A549 (cell line): ENCODE results near the gene PFDN1. TPM values are rescaled to one million over a fixed set of nuclear protein-coding genes. Genes with fewer than 3 reads are reported as not detected.

Source experiments
- ATAC-seq, 2 experiments: fragments of 200-7000 bp in 1 of 2; fragments of >200 bp in 1 of 2; cut with Nextera tagmentation in 1 of 2; cut with Tn5 transposase in 1 of 2; 3 replicates each; pipeline versions ENCODE4 v1.8.0 to v1.9.1; 2018 to 2020; ENCODE audit warnings: mild to moderate bottlenecking in 1 of 2, moderate library complexity in 1 of 2
- CTCF ChIA-PET: fragments of 300-600 bp; sonication (Branson Sonifier 250); formaldehyde crosslinking; extraction: SDS; loops from one replicate; lab custom pipeline; 2021; ENCODE audit warnings: antibody characterized with exemption, inconsistent platforms; lab: Yijun Ruan, JAX
- POLR2A ChIA-PET: fragments of 350-600 bp; formaldehyde crosslinking; extraction: SDS; loops from one replicate; lab custom pipeline; 2021; ENCODE audit warnings: antibody characterized with exemption, inconsistent platforms; lab: Yijun Ruan, JAX
- DNase-seq, 2 experiments: peaks; one replicate each; pipeline versions ENCODE4 v3.0.0 to v3.0.0-alpha.2; 2011 to 2016; ENCODE audit warnings: low read depth in 1 of 2, low spot score in 1 of 2
- FAIRE-seq: peaks from 2 replicates; lab custom pipeline; 2011; peaks lifted over from hg19 to GRCh38; lab: Jason Lieb, UNC
- H3K27ac ChIP-seq, 2 experiments: fragments of >200 bp; sonication (Bioruptor Twin); formaldehyde crosslinking; 3 replicates each; pipeline ENCODE4 v1.5.1; 2016 to 2017
- H3K4me1 ChIP-seq: fragments of >200 bp; sonication (Bioruptor Twin); formaldehyde crosslinking; 3 replicates; pipeline ENCODE4 v1.6.1; 2016
- H3K4me2 ChIP-seq: fragments of >200 bp; sonication (Bioruptor Twin); formaldehyde crosslinking; 3 replicates; pipeline ENCODE4 v1.6.1; 2016
- H3K4me3 ChIP-seq: fragments of >200 bp; sonication (Bioruptor Twin); formaldehyde crosslinking; 3 replicates; pipeline ENCODE4 v1.5.1; 2016
- H3K9me3 ChIP-seq: fragments of >200 bp; sonication (Bioruptor Twin); formaldehyde crosslinking; 3 replicates; pipeline ENCODE4 v1.6.1; 2016
- ATOH8 ChIP-seq: fragments of 250-450 bp; sonication (Bioruptor Pico); IDR thresholded peaks from 2 replicates; pipeline ENCODE4 v1.5.0; 2020; ENCODE audit warnings: low read depth, mild to moderate bottlenecking, moderate library complexity
- BHLHE40 ChIP-seq: IDR thresholded peaks from 2 replicates; pipeline ENCODE4 v1.6.1; 2012; ENCODE audit warnings: low read depth, low read length, inconsistent platforms
- CBX2 ChIP-seq: fragments of 200-600 bp; sonication (generic); IDR thresholded peaks from 2 replicates; pipeline ENCODE4 v1.6.1; 2016; ENCODE audit warnings: low read depth, mild to moderate bottlenecking, borderline replicate concordance
- CEBPB ChIP-seq, 2 experiments: fragments of >200 bp in 1 of 2; sonication (Bioruptor Twin) in 1 of 2; formaldehyde crosslinking in 1 of 2; IDR thresholded peaks; 2 replicates each; pipeline ENCODE4 v1.6.1; 2012 to 2016
- CHD4 ChIP-seq: fragments of 200-600 bp; sonication (generic); IDR thresholded peaks from 2 replicates; pipeline ENCODE4 v1.6.1; 2016; ENCODE audit warnings: antibody characterized with exemption, mild to moderate bottlenecking, borderline replicate concordance
- FOSL2 ChIP-seq, 2 experiments: fragments of 450-650 bp in 1 of 2; fragments of >200 bp in 1 of 2; sonication (Bioruptor Twin) in 1 of 2; formaldehyde crosslinking; IDR thresholded peaks; 2 replicates each; pipeline versions ENCODE4 v1.5.0 to v1.6.1; 2016 to 2020; ENCODE audit warnings: mild to moderate bottlenecking in 1 of 2, moderate library complexity in 1 of 2
- HDAC2 ChIP-seq: fragments of 200-600 bp; sonication (generic); IDR thresholded peaks from 2 replicates; pipeline ENCODE4 v1.6.1; 2016
- HOXB13 ChIP-seq: fragments of 250-450 bp; sonication (Bioruptor Pico); IDR thresholded peaks from 2 replicates; pipeline ENCODE4 v1.5.0; 2020; ENCODE audit warnings: low read depth, mild to moderate bottlenecking, moderate library complexity
- JUNB ChIP-seq: fragments of >200 bp; sonication (Bioruptor Twin); formaldehyde crosslinking; IDR thresholded peaks from 2 replicates; pipeline ENCODE4 v1.6.1; 2016
- MAX ChIP-seq: IDR thresholded peaks from 2 replicates; pipeline ENCODE4 v1.6.1; 2012
- NFE2L2 ChIP-seq: fragments of 150-350 bp; conservative IDR thresholded peaks from 2 replicates; pipeline ENCODE4 v1.6.1; 2014; ENCODE audit warnings: low read length
- NR3C1 ChIP-seq: fragments of >200 bp; sonication (Bioruptor Twin); formaldehyde crosslinking; IDR thresholded peaks from 3 replicates; pipeline ENCODE4 v1.6.1; 2017
- RAD21 ChIP-seq, 2 experiments: fragments of >200 bp in 1 of 2; sonication (Bioruptor Twin) in 1 of 2; formaldehyde crosslinking in 1 of 2; IDR thresholded peaks in 1 of 2; conservative IDR thresholded peaks in 1 of 2; 2 replicates in 1 of 2; 3 replicates in 1 of 2; pipeline ENCODE4 v1.6.1; 2012 to 2018; ENCODE audit warnings: inconsistent platforms in 1 of 2
- RFX5 ChIP-seq: fragments of 450-650 bp; IDR thresholded peaks from 2 replicates; pipeline ENCODE4 v1.7.1; 2014; ENCODE audit warnings: antibody characterized with exemption, mild to moderate bottlenecking, moderate library complexity
- RNF2 ChIP-seq: fragments of 200-600 bp; sonication (generic); IDR thresholded peaks from 2 replicates; pipeline ENCODE4 v1.6.1; 2016; ENCODE audit warnings: low read depth, mild to moderate bottlenecking, antibody characterized with exemption, moderate library complexity, borderline replicate concordance
- ZFP36 ChIP-seq: fragments of 450-650 bp; IDR thresholded peaks from 2 replicates; pipeline ENCODE4 v1.6.1; 2014; ENCODE audit warnings: borderline replicate concordance; ENCODE audit not compliant: partially characterized antibody
- ZNF302 ChIP-seq: fragments of 250-450 bp; sonication (Bioruptor Pico); IDR thresholded peaks from 2 replicates; pipeline ENCODE4 v1.9.0; 2021; ENCODE audit warnings: inconsistent platforms, mild to moderate bottlenecking, moderate library complexity
- ZSCAN20 ChIP-seq: fragments of 250-450 bp; sonication (Bioruptor Pico); IDR thresholded peaks from 2 replicates; pipeline ENCODE4 v1.8.0; 2022; ENCODE audit warnings: mild to moderate bottlenecking, moderate library complexity
- WGBS: methylation state at CpG from one replicate; pipeline ENCODE4 v1.1.6; 2017; ENCODE audit errors: missing lambda C conversion rate; 5-methylcytosine and 5-hydroxymethylcytosine counted together
- polyA plus RNA-seq, 4 experiments: library from polyadenylated mRNA; depleted of rRNA in 3 of 4; stranded (reverse); fragments of >200 nt; fragmentation: RNase III in 1 of 4; extraction: RNeasy Plus Mini Kit Qiagen cat#74134 plus additional on column Dnase treatment in 1 of 4; gene quantifications; 2 replicates in 3 of 4; 3 replicates in 1 of 4; pipeline ENCODE4 v1.2.3, GENCODE V29; 2011 to 2017
- TF ChIP-seq, protein P1 (sequence below): fragments of 150-350 bp; IDR thresholded peaks from 2 replicates; pipeline ENCODE4 v1.6.1; 2014; ENCODE audit warnings: low read depth, mild to moderate bottlenecking, low read length
- TF ChIP-seq, protein P2 (sequence below): fragments of 450-650 bp; IDR thresholded peaks from 2 replicates; pipeline ENCODE4 v1.6.1; 2014; ENCODE audit warnings: antibody characterized with exemption

Gene PFDN1
- polyA plus RNA-seq, 2 of the 4 experiments (the other 2 are of a cell fraction) = 90.4 to 201 TPM

DNA sequence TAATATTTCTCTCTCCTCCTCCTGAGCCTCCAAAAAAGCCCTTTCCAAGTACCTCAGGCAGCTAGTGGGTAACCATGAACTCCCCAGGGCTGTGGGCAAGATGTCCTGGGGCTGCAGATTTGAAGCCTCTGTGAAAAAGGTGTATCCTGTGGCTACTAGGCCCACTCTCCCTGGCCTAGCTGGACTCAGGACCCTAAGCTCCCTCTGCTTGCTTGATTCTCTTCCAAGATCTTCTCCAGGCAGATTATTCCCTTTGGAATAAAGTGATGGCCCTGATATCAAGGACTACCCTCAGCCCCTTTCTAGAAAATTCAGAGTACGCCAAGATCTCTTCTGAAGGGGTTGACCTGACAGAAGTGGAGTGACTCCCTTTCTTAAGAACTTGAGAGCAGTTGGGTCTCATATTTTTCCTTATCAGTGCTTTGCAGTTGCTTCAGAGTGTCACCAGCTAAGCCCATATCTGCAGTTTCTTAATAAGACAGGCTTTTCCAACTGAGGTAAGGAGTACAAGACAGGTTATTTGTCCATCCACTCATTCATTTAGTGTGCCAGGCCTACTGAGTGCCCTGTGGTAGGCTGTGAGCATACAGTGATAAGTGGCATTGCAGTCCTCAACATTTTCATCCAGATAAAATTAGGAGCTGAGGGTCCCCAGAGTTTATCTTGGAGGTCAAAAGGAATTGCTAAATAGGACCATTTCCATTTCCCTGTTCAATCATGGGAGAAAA lies 85.4 kb downstream of the PFDN1 start:
- CTCF ChIA-PET = interaction anchor here (0.9 to 1.7 kb wide), 3 partner anchors 22 to 129 kb away, joined by 3 to 8 read pairs (median 3); partner anchors contain the start of gene HBEGF
- ATAC-seq (no peak), FAIRE-seq (no peak)
- no peaks in the 10 kb centered on the region for H3K9me3 ChIP-seq
- H3K4me2 ChIP-seq = no peak overlapping the region
- no peak overlapping the region for H3K4me3 ChIP-seq
- 100% methylated on average over 1 of the region's 1 CpG for WGBS
- peaks cover 47% of the 10 kb centered on the region for H3K4me1 ChIP-seq
- H3K27ac ChIP-seq = no peak overlapping the region
- TF ChIP-seq BHLHE40 (no peak), NR3C1 (no peak), ATOH8 (no peak), RFX5 (no peak)
- TF ChIP-seq, all 56 proteins: peak for 0
- POLR2A ChIA-PET = no interaction called here
- DNase-seq = no peak

GRCh38 chr5:140216478-140217074 lies 86.3 kb downstream of the PFDN1 start:
- CTCF ChIA-PET = interaction anchor here (0.8 to 1.7 kb wide), 8 partner anchors 10 to 137 kb away, joined by 3 to 8 read pairs (median 3); partner anchors contain the start of gene HBEGF
- Histone ChIP-seq H3K4me2 (no peak overlapping the region), H3K4me1 (peaks cover 38% of the 10 kb centered on the region), H3K27ac (no peak overlapping the region)
- 80% methylated on average over 5 of the region's 5 CpGs for WGBS
- no peak for DNase-seq
- TF ChIP-seq HOXB13 (CRISPR knock-in tag) (no peak), CBX2 (no peak), NR3C1 (no peak), NFE2L2 (no peak), ZSCAN20 (no peak), RAD21 (conservative IDR thresholded peaks at IDR 0.05 in 1 of 2, IDR thresholded peaks at IDR 0.05 in 1 of 2) (no peak), RNF2 (no peak), ZFP36 (no peak), CHD4 (no peak)
- TF ChIP-seq, protein P1, sequence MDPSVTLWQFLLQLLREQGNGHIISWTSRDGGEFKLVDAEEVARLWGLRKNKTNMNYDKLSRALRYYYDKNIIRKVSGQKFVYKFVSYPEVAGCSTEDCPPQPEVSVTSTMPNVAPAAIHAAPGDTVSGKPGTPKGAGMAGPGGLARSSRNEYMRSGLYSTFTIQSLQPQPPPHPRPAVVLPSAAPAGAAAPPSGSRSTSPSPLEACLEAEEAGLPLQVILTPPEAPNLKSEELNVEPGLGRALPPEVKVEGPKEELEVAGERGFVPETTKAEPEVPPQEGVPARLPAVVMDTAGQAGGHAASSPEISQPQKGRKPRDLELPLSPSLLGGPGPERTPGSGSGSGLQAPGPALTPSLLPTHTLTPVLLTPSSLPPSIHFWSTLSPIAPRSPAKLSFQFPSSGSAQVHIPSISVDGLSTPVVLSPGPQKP = no peak
- TF ChIP-seq, all 56 proteins: peak for 0
- no peak overlapping the region for H3K4me3 ChIP-seq
- FAIRE-seq (no peak), ATAC-seq (no peak)
- no peaks in the 10 kb centered on the region for H3K9me3 ChIP-seq
- POLR2A ChIA-PET = no interaction called here

- Histone ChIP-seq H3K4me1 (peaks cover 25% of the 10 kb centered on the region), H3K27ac (no peak overlapping the region), H3K4me2 (no peak overlapping the region), H3K9me3 (no peaks in the 10 kb centered on the region), H3K4me3 (no peak overlapping the region)
- TF ChIP-seq BHLHE40 = no peak
- TF ChIP-seq MAX = no peak
- TF ChIP-seq ZNF302 (CRISPR knock-in tag) = no peak
- no peak for TF ChIP-seq JUNB
- TF ChIP-seq HDAC2 = no peak
- no peak for TF ChIP-seq HOXB13 (CRISPR knock-in tag)
- TF ChIP-seq FOSL2 (IDR thresholded peaks at IDR 0.05) = no peak
- no peak for TF ChIP-seq FOSL2 (CRISPR knock-in tag; IDR thresholded peaks at IDR 0.05)
- TF ChIP-seq, protein P2, sequence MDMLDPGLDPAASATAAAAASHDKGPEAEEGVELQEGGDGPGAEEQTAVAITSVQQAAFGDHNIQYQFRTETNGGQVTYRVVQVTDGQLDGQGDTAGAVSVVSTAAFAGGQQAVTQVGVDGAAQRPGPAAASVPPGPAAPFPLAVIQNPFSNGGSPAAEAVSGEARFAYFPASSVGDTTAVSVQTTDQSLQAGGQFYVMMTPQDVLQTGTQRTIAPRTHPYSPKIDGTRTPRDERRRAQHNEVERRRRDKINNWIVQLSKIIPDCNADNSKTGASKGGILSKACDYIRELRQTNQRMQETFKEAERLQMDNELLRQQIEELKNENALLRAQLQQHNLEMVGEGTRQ = no peak
- no peak for TF ChIP-seq CEBPB (IDR thresholded peaks at IDR 0.05)
- ATAC-seq = no peak
- ChIA-PET POLR2A (no interaction called here), CTCF (interaction anchor here (0.9 kb wide), 1 partner anchor 22 kb away, joined by 3 read pairs; no protein-coding TSS in a partner anchor)
- FAIRE-seq = no peak
- 94% methylated on average over 1 of the region's 1 CpG for WGBS
- no peak for DNase-seq
These were observed 87.6 kb downstream of the PFDN1 start for GRCh38 chr5:140215276-140215675.
